CD4-positive, alpha-beta T cell (primary cell): ENCODE data around the gene HOXB3. TPM values are rescaled to one million over a fixed set of nuclear protein-coding genes. Genes with fewer than 3 reads are reported as not detected.

Experiments
- ATAC-seq: fragments of 200-7000 bp; cut with Tn5 transposase; one replicate; pipeline ENCODE4 v1.10.0; 2022; ENCODE audit warnings: mild to moderate bottlenecking; ENCODE audit not compliant: poor library complexity
- CTCF ChIA-PET: fragments of 350-600 bp; sonication (Branson Sonifier 250); formaldehyde crosslinking; loops from one replicate; lab custom pipeline; 2021; ENCODE audit warnings: antibody characterized with exemption, inconsistent platforms; lab: Charles Lee
- POLR2A ChIA-PET: fragments of 350-600 bp; sonication (Branson Sonifier 250); formaldehyde crosslinking; loops from one replicate; lab custom pipeline; 2021; ENCODE audit warnings: antibody characterized with exemption, inconsistent platforms; lab: Charles Lee
- DNase-seq, 14 experiments: peaks; one replicate each; pipeline ENCODE4 v3.0.0-alpha.2; 2013 to 2020; ENCODE audit warnings: mixed read lengths in 2 of 14
- H3K27ac ChIP-seq, 2 donors: one replicate each; pipeline versions ENCODE4 v1.5.1 to v1.7.0; 2013; ENCODE audit warnings: low read length in 2 of 2, low read depth in 1 of 2, mild to moderate bottlenecking in 1 of 2
- H3K27me3 ChIP-seq, 2 experiments: 1 replicate in 1 of 2; 2 replicates in 1 of 2; pipeline versions ENCODE4 v1.6.1 to v1.7.0; 2013; ENCODE audit warnings: low read length in 2 of 2, control low read depth in 1 of 2, mild to moderate bottlenecking in 1 of 2, moderate library complexity in 1 of 2; ENCODE audit not compliant: insufficient read depth in 2 of 2, control insufficient read depth in 1 of 2
- H3K36me3 ChIP-seq: one replicate; pipeline ENCODE4 v1.6.1; 2013; ENCODE audit warnings: low read length, control low read depth; ENCODE audit not compliant: insufficient read depth
- H3K4me1 ChIP-seq: one replicate; pipeline ENCODE4 v1.6.1; 2013; ENCODE audit warnings: low read length, control low read depth; ENCODE audit not compliant: insufficient read depth
- H3K4me3 ChIP-seq: one replicate; pipeline ENCODE4 v1.5.1; 2013; ENCODE audit warnings: mild to moderate bottlenecking, low read length, moderate library complexity
- H3K9me3 ChIP-seq, 2 experiments: 1 replicate in 1 of 2; 2 replicates in 1 of 2; pipeline versions ENCODE4 v1.6.1 to v1.7.0; 2013; ENCODE audit warnings: low read length in 2 of 2, mild to moderate bottlenecking in 2 of 2, control low read depth in 1 of 2, moderate library complexity in 1 of 2; ENCODE audit not compliant: control insufficient read depth in 1 of 2, insufficient read depth in 1 of 2
- H3K27ac Mint-ChIP-seq: one replicate; pipeline ENCODE4 v1.8.0; 2020; ENCODE audit warnings: mixed read lengths
- H3K27me3 Mint-ChIP-seq: one replicate; pipeline ENCODE4 v1.8.0; 2021; ENCODE audit warnings: mixed read lengths
- H3K36me3 Mint-ChIP-seq: one replicate; pipeline ENCODE4 v1.8.0; 2021; ENCODE audit warnings: low read depth, mixed read lengths
- H3K4me1 Mint-ChIP-seq: one replicate; pipeline ENCODE4 v1.8.0; 2021; ENCODE audit warnings: low read depth, mixed read lengths
- H3K4me3 Mint-ChIP-seq: one replicate; pipeline ENCODE4 v1.8.0; 2020; ENCODE audit warnings: mild to moderate bottlenecking, mixed read lengths
- H3K9me3 Mint-ChIP-seq: one replicate; pipeline ENCODE4 v1.8.0; 2020; ENCODE audit warnings: mixed read lengths
- CTCF ChIP-seq: fragments of 200-600 bp; IDR thresholded peaks from one replicate; pipeline ENCODE4 v1.8.0; 2022; ENCODE audit warnings: antibody characterized with exemption, mild to moderate bottlenecking
- intact Hi-C, 2 experiments: fragments of 100-400 bp; cut with DNase I in 1 of 2; cut with micrococcal nuclease in 1 of 2; formaldehyde crosslinking; loops; one replicate each; pipeline versions ENCODE4 v1.15.1 to v1.9.0; 2023 to 2025; cut with DNase I, micrococcal nuclease
- total RNA-seq, 174 experiments: library from RNA in 2 of 174; stranded (reverse) in 2 of 174; gene quantifications; one replicate each; pipeline ENCODE4 v1.2.3 and lab custom pipeline; 2021 to 2026

HOXB3 gene
- total RNA-seq, 2 experiments from 2014 or later: 0.25 to 0.36 TPM

GRCh38 chr17:48636177-48637018, 46.4 kb upstream of the HOXB3 start:
- Mint-ChIP-seq H3K27ac (no peak overlapping the region), H3K4me1 (peaks cover 13% of the 10 kb centered on the region), H3K36me3 (no peaks in the 10 kb centered on the region), H3K9me3 (no peaks in the 10 kb centered on the region), H3K27me3 (peaks cover 98% of the 10 kb centered on the region), H3K4me3 (no peak overlapping the region)
- peak; percentile 83 for ATAC-seq
- Histone ChIP-seq H3K36me3 (no peaks in the 10 kb centered on the region), H3K27me3 (peaks cover 85 to 97% of the 10 kb centered on the region in 2 experiments), H3K4me3 (no peak overlapping the region), H3K4me1 (peaks cover 22% of the 10 kb centered on the region), H3K9me3 (peaks cover 0 to 20% of the 10 kb centered on the region in 2 experiments), H3K27ac (no peak overlapping the region)
- intact Hi-C loops: no loop called here
- DNase-seq: peak; percentile 45 to 82 (median 58)
- CTCF ChIA-PET: interaction anchor here (0.6 to 3.2 kb wide), 29 partner anchors 10 to 1671 kb away, joined by 3 to 19 read pairs (median 4); partner anchors contain the start of gene HOXB9
- POLR2A ChIA-PET: interaction anchor here (0.6 to 1.7 kb wide), 2 partner anchors 9 to 32 kb away, joined by 3 to 4 read pairs; no protein-coding TSS in a partner anchor
- TF ChIP-seq CTCF: peak; percentile 74

DNA sequence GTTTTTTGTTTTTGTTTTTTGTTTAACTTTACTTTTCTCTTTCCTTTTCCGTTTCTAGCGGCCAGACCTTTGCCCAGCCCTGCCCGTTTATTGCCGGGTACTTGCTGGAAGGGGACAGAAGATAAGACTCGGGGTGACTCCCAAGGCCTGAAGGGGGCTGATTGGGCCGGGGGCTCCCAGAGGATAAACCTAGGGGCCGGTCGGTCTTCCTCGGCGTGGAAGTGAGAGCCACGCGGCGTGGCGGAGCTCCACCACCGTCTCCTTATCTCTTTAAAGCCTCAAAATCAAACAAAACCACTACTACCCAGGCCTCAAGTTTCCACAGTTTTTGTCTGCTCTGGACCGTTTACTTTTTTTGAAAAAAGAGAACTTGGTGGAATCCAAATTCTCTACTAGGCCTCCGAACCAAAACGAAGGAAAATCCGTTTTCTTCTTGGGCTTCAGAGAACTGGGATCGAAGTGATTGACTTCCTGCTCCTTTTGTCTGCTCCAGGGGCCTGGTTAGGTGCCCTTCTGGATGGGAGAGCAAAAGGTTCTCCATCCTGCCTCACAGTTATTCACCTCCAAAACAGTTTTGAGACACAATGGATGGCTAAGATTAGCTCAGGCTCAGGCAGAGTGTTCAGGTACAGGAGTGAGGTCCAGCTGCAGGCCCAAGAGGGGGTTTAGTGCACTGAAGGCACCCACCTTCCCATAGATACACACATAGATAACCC, 44.6 kb upstream of the HOXB3 start:
- no peaks in the 10 kb centered on the region for H3K36me3 Mint-ChIP-seq
- H3K4me1 Mint-ChIP-seq: peaks cover 11% of the 10 kb centered on the region
- no peak overlapping the region for H3K27ac Mint-ChIP-seq
- Histone ChIP-seq H3K4me1 (peaks cover 20% of the 10 kb centered on the region), H3K27me3 (peaks cover 87 to 97% of the 10 kb centered on the region in 2 experiments), H3K27ac (no peak overlapping the region), H3K36me3 (no peaks in the 10 kb centered on the region), H3K9me3 (peaks cover 0 to 25% of the 10 kb centered on the region in 2 experiments), H3K4me3 (no peak overlapping the region)
- POLR2A ChIA-PET: no interaction called here
- no peak for TF ChIP-seq CTCF
- H3K27me3 Mint-ChIP-seq: peaks cover 98% of the 10 kb centered on the region
- no peaks in the 10 kb centered on the region for H3K9me3 Mint-ChIP-seq
- ATAC-seq (no peak), DNase-seq (no peak)
- no peak overlapping the region for H3K4me3 Mint-ChIP-seq
- CTCF ChIA-PET: interaction anchor here (3.2 kb wide), 1 partner anchor 13 kb away, joined by 13 read pairs; no protein-coding TSS in a partner anchor
- intact Hi-C loops: no loop called here

DNA sequence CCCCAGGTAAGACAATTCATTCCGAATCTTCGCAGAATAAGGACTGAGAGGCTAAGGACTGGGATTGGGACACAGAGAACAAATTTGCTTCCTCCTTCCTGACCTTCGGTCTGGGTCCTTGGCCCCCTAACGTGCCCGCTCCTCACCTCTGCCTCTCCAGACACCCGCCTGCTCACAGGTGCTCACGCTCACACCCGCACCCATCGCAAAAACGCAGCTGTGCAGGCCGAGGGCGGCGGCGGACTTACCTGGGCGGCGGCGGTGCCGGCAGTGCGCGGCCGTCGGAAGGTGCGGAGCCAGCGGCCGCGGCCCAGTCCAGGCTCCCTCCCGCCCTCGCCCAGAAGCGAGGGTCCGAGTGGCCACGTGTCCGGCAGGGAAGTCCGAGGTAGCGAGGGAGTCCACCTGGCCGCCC, 43.2 kb upstream of the HOXB3 start:
- POLR2A ChIA-PET: no interaction called here
- Mint-ChIP-seq H3K9me3 (no peaks in the 10 kb centered on the region), H3K4me1 (peaks cover 11% of the 10 kb centered on the region), H3K36me3 (no peaks in the 10 kb centered on the region), H3K4me3 (no peak overlapping the region), H3K27ac (no peak overlapping the region), H3K27me3 (peaks cover 98% of the 10 kb centered on the region)
- DNase-seq: peak in 1 of 14 experiments; percentile 2
- Histone ChIP-seq H3K9me3 (peaks cover 0 to 25% of the 10 kb centered on the region in 2 experiments), H3K4me3 (no peak overlapping the region), H3K4me1 (peaks cover 20% of the 10 kb centered on the region), H3K27me3 (peaks cover 88 to 98% of the 10 kb centered on the region in 2 experiments), H3K27ac (no peak overlapping the region), H3K36me3 (no peaks in the 10 kb centered on the region)
- CTCF ChIA-PET: no interaction called here
- ATAC-seq: no peak
- intact Hi-C loops: no loop called here
- no peak for TF ChIP-seq CTCF
